ENCODE results near the gene NFAM1. TPM values are rescaled to one million over a fixed set of nuclear protein-coding genes. Genes with fewer than 3 reads are reported as not detected.

Gene NFAM1
- total and polyA plus RNA-seq, 2 of the 4 experiments (the other 2 are of a cell fraction): not detected

DNA sequence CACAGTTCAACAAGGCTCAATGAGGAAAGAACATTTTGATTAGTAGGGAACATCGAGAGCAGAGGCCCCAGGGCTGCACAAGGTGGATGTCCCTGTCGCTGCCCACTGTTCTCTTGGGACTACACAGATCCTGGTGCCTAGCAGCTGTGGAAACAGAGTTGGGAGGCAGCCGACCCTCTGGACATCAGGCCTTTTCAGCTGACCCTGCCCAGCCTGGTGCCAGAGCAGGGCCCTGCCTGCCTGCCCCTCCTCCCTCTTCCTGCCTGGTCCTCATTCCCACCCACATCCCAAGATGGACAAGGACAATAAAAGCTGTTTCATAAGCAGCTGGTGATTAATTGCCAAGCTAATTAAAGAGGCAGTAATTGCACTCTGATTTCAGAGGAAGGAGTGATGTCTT lies 60.7 kb downstream of the NFAM1 start:
- intact Hi-C loops (cut with micrococcal nuclease): no loop called here
- WGBS, 2 experiments (ENCODE audit: extremely low coverage in 2 of 2, insufficient read length in 1 of 2): 58% methylated on average over 2 of the region's 3 CpGs; no CpG with 5 or more reads in 1 of the 2 experiments

More for the DNA sequence above, 60.7 kb downstream of the NFAM1 start:
- Histone ChIP-seq H3K4me3 (ENCODE audit: insufficient read depth, low read depth, low read length) (no peak overlapping the region), H3K9ac (ENCODE audit: low read depth, low read length) (no peak overlapping the region), H3K4me1 (ENCODE audit: control insufficient read depth, insufficient read depth, low read length) (peaks cover 1% of the 10 kb centered on the region; the same call in 1 of the 2 replicates), H3K27ac (ENCODE audit: insufficient read depth, low read length) (no peak overlapping the region), H4K91ac (ENCODE audit: insufficient read depth, low read depth, low read length) (no peak overlapping the region), H3K23ac (ENCODE audit: low read depth, low read length) (no peak overlapping the region), H3K79me1 (ENCODE audit: low read depth in 1 of 2, low read length in 2 of 2) (no peaks in the 10 kb centered on the region), H3K4ac (ENCODE audit: low read depth, low read length) (no peak overlapping the region), H2AK5ac (ENCODE audit: low read depth, low read length) (no peak overlapping the region), H4K8ac (ENCODE audit: low read depth in 2 of 2, low read length in 2 of 2) (no peak overlapping the region), H3K9me3 (ENCODE audit: control insufficient read depth, insufficient read depth, low read length) (no peaks in the 10 kb centered on the region), H2BK15ac (ENCODE audit: low read depth, low read length) (no peak overlapping the region), H2BK120ac (ENCODE audit: low read depth, low read length) (no peak overlapping the region), H4K5ac (ENCODE audit: low read depth, low read length) (no peak overlapping the region), H3K36me3 (ENCODE audit: control insufficient read depth, insufficient read depth, low read length) (no peaks in the 10 kb centered on the region), H2AK9ac (replicated peaks; ENCODE audit: low read depth, low read length, poor library complexity) (no peak overlapping the region), H3K27me3 (ENCODE audit: control insufficient read depth, insufficient read depth, low read length) (peaks cover 42% of the 10 kb centered on the region), H2AFZ (replicated peaks; ENCODE audit: low read length, poor library complexity) (no peak overlapping the region), H4K20me1 (ENCODE audit: insufficient read depth, low read length) (no peaks in the 10 kb centered on the region), H3K14ac (replicated peaks; ENCODE audit: low read depth, low read length) (no peak overlapping the region), H3K18ac (ENCODE audit: low read depth, low read length) (no peak overlapping the region), H3K9me1 (ENCODE audit: insufficient read depth, low read length) (peaks cover 6% of the 10 kb centered on the region), H3K4me2 (ENCODE audit: low read depth, low read length) (no peak overlapping the region), H3K56ac (ENCODE audit: extremely low read depth, insufficient read depth, low read length) (no peak overlapping the region), H2BK5ac (ENCODE audit: low read depth, low read length, poor library complexity, severe bottlenecking) (no peak overlapping the region), H2BK20ac (ENCODE audit: low read depth, low read length) (no peak overlapping the region)
- POLR2A ChIA-PET (ENCODE audit: unreplicated experiment): no interaction called here
- ATAC-seq (ENCODE audit: low read depth): no peak
- BruUV-seq (replicated peaks): no TSS peak
- CTCF ChIA-PET: interaction anchor here (0.7 kb wide), 1 partner anchor 24 kb away, joined by 3 read pairs; no protein-coding TSS in a partner anchor
- TF ChIP-seq MAFK (IDR thresholded peaks at IDR 0.05; ENCODE audit: low read depth, low read length): no peak
- TF ChIP-seq CEBPB (IDR thresholded peaks at IDR 0.05; ENCODE audit: low read depth, low read length): no peak
- TF ChIP-seq RFX5 (IDR thresholded peaks at IDR 0.05; ENCODE audit: low read depth, low read length): no peak
- no peak for TF ChIP-seq NFE2L2 (IDR thresholded peaks at IDR 0.05; ENCODE audit: low read depth, low read length)
- no peak for TF ChIP-seq FOS (IDR thresholded peaks at IDR 0.05; ENCODE audit: low read depth, low read length)
- TF ChIP-seq ELK1 (IDR thresholded peaks at IDR 0.05; ENCODE audit: borderline replicate concordance, low read depth, low read length): no peak
- in situ Hi-C loops (cut with MboI; ENCODE audit: low sequenced_read_pairs): no loop called here
- dilution Hi-C loops (cut with HindIII; ENCODE audit: low sequenced_read_pairs, unreplicated experiment): no loop called here
- DNase-seq: no peak

Measured in IMR-90 (cell line).